Upper lobe of left lung (tissue), 4 donors: ENCODE measurements around the gene NXT1.

Experiments used
- CTCF ChIP-seq, 6 experiments: fragments of 450-650 bp in 4 of 6; fragments of 200-600 bp in 2 of 6; sonication (generic) in 2 of 6; IDR thresholded peaks; one replicate each; pipeline ENCODE4 v1.5.1; 2016 to 2019; ENCODE audit warnings: antibody characterized with exemption in 6 of 6
- EP300 ChIP-seq, 4 donors: sonication (generic); formaldehyde crosslinking; IDR thresholded peaks; one replicate each; pipeline ENCODE4 v1.5.1; 2017; ENCODE audit warnings: antibody characterized with exemption in 4 of 4, control low read depth in 2 of 4
- POLR2A ChIP-seq, 4 donors: fragments of 450-650 bp; IDR thresholded peaks; one replicate each; pipeline ENCODE4 v1.5.1; 2016 to 2017; ENCODE audit warnings: antibody characterized with exemption in 4 of 4, mild to moderate bottlenecking in 2 of 4
- POLR2AphosphoS5 ChIP-seq, 2 donors: sonication (generic); formaldehyde crosslinking; IDR thresholded peaks; one replicate each; pipeline ENCODE4 v1.5.1; 2017; ENCODE audit warnings: antibody characterized with exemption in 2 of 2

GRCh38 chr20:23404196-23404595 is 53.6 kb downstream of the NXT1 start:
- TF ChIP-seq CTCF (IDR thresholded peaks at IDR 0.05) (no peak), EP300 (IDR thresholded peaks at IDR 0.05) (no peak), POLR2A (IDR thresholded peaks at IDR 0.05) (no peak), POLR2AphosphoS5 (IDR thresholded peaks at IDR 0.05) (no peak)
